Measurements from ENCODE around the gene PCDHGA9.

DNA sequence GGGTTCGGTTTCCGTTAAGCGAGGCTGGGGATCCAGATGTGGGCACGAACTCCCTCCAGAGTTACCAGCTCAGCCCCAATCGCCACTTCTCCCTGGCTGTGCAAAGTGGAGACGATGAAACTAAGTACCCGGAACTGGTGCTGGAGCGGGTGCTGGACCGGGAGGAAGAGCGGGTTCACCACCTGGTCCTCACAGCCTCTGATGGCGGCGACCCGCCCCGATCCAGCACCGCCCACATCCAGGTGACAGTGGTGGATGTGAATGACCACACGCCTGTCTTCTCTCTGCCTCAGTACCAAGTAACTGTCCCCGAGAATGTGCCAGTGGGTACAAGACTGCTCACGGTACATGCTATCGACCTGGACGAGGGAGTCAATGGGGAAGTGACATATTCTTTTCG, 19.2 kb upstream of the PCDHGA9 start:
- TF ChIP-seq, protein P1, sequence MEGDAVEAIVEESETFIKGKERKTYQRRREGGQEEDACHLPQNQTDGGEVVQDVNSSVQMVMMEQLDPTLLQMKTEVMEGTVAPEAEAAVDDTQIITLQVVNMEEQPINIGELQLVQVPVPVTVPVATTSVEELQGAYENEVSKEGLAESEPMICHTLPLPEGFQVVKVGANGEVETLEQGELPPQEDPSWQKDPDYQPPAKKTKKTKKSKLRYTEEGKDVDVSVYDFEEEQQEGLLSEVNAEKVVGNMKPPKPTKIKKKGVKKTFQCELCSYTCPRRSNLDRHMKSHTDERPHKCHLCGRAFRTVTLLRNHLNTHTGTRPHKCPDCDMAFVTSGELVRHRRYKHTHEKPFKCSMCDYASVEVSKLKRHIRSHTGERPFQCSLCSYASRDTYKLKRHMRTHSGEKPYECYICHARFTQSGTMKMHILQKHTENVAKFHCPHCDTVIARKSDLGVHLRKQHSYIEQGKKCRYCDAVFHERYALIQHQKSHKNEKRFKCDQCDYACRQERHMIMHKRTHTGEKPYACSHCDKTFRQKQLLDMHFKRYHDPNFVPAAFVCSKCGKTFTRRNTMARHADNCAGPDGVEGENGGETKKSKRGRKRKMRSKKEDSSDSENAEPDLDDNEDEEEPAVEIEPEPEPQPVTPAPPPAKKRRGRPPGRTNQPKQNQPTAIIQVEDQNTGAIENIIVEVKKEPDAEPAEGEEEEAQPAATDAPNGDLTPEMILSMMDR (conservative IDR thresholded peaks at IDR 0.05; ENCODE audit: low read length), result no peak
- TF ChIP-seq EZH2phosphoT487 (IDR thresholded peaks at IDR 0.05; ENCODE audit: borderline replicate concordance, low read depth, low read length), result no peak

All from OCI-LY7 (cell line).